Measurements from ENCODE around the gene EXOSC7.

Gene EXOSC7

DNA sequence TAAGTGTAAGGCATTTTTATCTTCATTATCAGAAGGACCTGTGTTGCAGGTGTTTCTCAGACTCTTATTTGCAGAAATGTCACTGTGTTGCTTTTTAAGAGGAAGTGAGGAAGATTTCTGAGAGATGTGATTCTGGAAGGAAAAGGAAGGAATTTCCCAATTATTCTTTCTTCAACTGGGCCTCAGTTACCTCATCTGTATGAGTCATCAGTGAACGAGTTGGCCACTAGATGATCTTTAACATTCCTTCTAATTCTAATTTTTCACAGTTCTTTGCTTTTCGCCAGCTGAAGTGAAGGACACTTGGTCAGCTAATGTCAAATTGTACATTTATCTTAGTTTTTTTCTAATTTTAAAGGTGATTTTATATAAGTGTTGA, 79.0 kb downstream of the EXOSC7 start:
- peak; percentile 70 for DNase-seq (ENCODE audit: low read depth)

DNA sequence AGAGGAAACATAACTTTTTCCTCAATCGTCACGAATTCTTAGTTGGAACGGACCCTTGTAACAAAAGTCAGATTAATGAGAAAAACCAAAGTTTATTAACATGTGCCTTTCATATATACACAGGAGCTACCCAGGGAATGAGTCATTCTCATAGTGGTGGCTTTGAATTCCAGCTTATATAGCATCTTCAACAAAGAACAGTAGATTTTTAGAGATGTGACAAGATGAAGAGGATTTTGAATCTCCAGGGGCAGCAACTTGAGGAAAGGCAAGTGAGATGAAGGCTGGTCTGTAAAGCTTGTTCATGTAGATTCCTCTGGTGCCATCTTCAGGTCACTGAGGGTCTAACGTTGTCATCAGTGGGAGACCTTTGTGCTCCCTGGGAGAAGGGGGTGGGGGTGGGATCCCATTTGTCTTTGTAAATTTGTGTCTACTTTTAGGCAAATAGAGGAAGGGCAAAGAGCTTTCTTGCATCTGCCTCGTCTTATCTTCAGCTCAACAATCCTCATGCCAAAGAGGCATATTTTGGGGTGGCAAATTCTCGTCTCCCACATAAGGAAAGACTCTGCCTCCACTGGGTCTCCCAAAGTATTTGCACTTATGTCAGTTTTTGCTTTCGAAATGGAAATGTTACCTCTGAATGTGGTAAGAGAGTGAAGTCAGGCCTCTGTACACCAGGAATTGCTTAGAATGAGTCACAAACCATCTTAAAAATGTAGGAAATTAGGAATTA, 79.5 kb downstream of the EXOSC7 start:
- DNase-seq (ENCODE audit: low read depth): peak; percentile 72

DNA sequence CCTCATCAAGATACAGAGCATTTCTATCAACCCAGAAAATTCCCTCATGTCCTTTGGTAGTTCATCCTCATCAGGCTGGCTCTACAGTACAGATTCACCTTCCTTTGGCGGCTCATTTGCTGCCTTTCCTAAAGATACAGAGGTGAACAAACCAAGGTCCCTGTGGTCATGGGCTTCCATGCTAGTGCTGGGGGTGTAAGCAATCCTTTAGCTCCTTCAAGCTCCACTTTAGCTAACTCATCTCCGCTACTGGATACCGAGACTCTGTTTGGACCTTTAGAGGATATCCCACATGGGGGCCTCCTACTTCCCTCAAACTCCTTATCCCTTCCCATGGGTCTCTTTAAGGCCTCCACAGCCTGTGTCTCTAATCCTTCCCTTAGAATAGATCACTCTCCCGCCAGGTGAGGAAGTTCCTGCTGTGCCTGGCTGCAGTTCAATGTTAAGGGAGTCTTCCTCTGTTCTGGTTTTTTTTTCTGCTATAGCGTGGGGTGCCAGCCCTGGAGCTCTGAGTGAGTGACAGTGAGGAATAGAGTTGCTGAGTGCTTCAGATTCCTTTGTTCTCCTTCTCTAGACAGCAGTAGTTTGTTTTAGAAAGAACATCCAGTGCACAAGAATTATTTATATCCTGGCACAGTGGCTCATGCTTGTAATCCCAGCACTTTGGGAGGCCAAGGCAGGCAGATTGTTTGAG, 80.7 kb downstream of the EXOSC7 start:
- no peak for DNase-seq (ENCODE audit: low read depth)

DNA sequence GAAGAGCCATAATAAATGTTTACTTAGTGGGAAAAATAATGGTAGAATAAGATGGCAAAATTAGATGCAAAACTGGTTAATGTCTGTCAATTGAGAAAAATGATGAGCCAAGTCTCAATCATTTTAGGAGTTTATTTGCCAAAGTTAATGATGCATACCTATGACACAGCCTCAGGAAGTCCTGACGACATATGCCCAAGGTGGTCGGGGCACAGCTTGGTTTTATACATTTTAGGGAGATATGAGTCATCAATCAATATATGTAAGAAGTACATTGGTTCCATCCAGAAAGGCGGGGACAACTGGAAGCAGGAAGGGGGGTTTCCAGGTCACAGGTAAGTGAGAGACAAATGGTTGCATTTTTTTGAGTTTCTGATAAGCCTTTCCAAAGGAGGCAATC, 81.5 kb downstream of the EXOSC7 start:
- no peak for DNase-seq (ENCODE audit: low read depth)

DNA sequence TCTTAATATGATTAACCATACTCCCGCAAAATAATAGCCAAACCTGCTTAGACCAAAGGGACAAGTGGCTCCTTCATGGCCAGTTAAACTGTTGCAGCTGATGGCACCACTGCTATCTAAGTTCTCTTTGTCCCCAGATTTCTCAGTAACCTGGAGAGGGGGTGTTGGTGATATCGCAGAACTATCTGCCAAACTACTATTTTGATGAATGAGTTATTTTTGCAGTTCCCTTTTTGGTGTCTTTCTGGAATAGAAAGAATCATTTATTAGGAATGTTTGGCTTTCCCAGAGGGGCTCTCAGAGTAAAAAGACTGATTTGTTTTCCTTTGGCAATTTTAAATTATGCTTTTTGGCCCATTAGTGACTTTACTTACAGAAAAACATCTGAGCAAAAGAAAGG, 83.1 kb downstream of the EXOSC7 start:
- no peak for DNase-seq (ENCODE audit: low read depth)

DNA sequence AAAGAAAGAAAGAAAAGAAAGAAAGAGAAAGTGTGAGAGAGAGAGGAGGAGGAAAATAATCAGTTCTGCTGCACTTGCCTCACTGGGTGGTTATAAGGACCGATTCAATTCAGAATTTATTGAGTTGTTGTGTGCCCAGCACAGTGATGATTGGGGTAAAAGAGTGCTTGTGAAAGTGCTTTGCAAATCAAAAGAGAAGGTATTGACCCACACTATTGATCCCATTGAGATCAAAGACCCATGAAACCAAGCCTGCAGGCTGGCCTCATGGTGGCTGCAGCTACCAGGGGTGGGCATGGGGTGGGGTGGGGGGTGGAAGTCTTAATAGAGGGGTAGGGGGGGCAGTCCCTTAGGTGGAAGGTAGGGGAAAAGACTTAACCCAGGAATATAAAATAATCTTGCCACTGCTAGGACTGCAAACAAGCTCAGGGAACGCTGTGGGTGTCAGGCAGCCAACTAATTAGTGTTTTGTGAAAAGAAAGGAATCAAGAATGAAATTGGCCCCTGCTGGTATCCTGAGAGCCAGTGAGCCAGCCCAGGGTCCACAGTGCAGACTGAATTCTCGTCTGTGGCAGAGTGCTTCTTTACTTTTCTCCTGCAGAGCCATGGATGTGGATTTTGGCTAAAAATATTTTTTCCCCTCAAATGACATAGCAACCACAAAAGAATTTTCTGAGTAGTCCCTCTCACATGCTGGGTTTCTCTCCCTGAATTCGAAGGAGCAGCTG, 84.3 kb downstream of the EXOSC7 start:
- no peak for DNase-seq (ENCODE audit: low read depth)
